HAP-1 (cell line): ENCODE results near the gene ZNRF3.

Experiments used
- DNase-seq, 2 experiments: peaks; one replicate each; pipeline ENCODE4 v3.0.0-alpha.2; 2016 to 2020; ENCODE audit warnings: low spot score in 2 of 2
- H3K27me3 ChIP-seq: fragments of 250-450 bp; sonication (Bioruptor Pico); 2 replicates; pipeline ENCODE4 v1.5.1; 2020; ENCODE audit warnings: low read depth, mild to moderate bottlenecking, moderate library complexity
- H3K36me3 ChIP-seq: fragments of 250-450 bp; sonication (Bioruptor Pico); replicated peaks from 2 replicates; pipeline ENCODE4 v1.5.1; 2020; ENCODE audit warnings: mild to moderate bottlenecking
- H3K4me1 ChIP-seq: fragments of 250-450 bp; sonication (Bioruptor Pico); 2 replicates; pipeline ENCODE4 v1.5.1; 2020; ENCODE audit warnings: mild to moderate bottlenecking
- H3K4me3 ChIP-seq: fragments of 250-450 bp; sonication (Bioruptor Pico); 2 replicates; pipeline ENCODE4 v1.5.1; 2020; ENCODE audit warnings: mild to moderate bottlenecking, moderate library complexity
- H3K9me3 ChIP-seq: fragments of 250-450 bp; sonication (Bioruptor Pico); 2 replicates; pipeline ENCODE4 v1.5.1; 2020; ENCODE audit warnings: mild to moderate bottlenecking, moderate library complexity
- in situ Hi-C: fragments of 300-500 bp; cut with MboI; formaldehyde crosslinking; loops from 3 replicates; pipeline ENCODE4 v1.14.3; 2020; ENCODE audit warnings: low sequenced_read_pairs, inconsistent platforms, mixed read lengths

ZNRF3 gene

GRCh38 chr22:28950617-28951411 is 67.4 kb downstream of the ZNRF3 start:
- peaks cover 48% of the 10 kb centered on the region for H3K4me1 ChIP-seq
- no peaks in the 10 kb centered on the region for H3K9me3 ChIP-seq
- DNase-seq: peak in 1 of 2 experiments; percentile 25
- H3K27me3 ChIP-seq: no peaks in the 10 kb centered on the region
- H3K4me3 ChIP-seq: no peak overlapping the region
- H3K36me3 ChIP-seq: no peaks in the 10 kb centered on the region
- in situ Hi-C loops: no loop called here

DNA sequence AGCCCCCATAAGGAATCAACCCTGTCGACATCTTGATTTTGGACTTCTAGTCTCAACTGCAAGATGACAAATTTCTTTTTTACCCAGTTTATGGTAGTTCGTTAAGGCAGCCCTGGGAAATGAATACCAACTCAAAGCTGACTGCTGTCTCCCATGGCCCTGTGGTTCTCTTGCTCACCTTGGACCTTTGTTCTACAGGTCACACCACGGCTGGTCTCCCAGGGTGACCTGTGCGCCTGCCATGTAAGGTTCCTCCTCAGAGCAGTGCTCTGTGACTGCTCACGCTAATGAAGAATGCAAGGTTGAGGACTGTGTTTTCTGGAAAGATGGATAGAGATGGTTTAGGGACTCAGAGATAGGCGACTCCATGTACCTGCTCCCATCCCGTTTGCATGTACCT is 68.2 kb downstream of the ZNRF3 start:
- Histone ChIP-seq H3K36me3 (no peaks in the 10 kb centered on the region), H3K9me3 (no peaks in the 10 kb centered on the region), H3K27me3 (no peaks in the 10 kb centered on the region), H3K4me3 (no peak overlapping the region), H3K4me1 (peaks cover 50% of the 10 kb centered on the region)
- in situ Hi-C loops: no loop called here
- no peak for DNase-seq

GRCh38 chr22:28951969-28952521 is 68.7 kb downstream of the ZNRF3 start:
- peak; percentile 88 to 89 for DNase-seq
- in situ Hi-C loops: no loop called here
- Histone ChIP-seq H3K27me3 (no peaks in the 10 kb centered on the region), H3K4me1 (peaks cover 55% of the 10 kb centered on the region), H3K4me3 (no peak overlapping the region), H3K36me3 (no peaks in the 10 kb centered on the region), H3K9me3 (no peaks in the 10 kb centered on the region)

DNA sequence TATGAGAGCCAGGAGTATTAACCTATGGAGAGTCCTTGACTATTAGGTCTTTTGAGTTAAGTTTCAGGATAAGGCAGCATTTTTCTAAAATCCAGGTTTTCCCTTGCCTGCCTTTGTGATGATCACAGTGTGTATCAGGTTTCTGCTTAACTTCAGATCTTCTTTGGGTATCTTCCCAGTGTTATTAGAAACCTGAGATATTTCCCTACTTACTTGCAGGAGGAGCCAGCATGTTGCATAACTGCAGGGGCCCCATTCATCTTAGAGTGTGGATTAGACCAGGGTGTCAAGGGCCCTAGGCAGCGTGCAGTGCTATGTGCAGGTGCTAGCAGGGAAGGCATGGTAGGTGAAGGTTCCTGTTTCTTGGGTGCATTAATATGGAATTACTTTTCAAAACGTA is 69.5 kb downstream of the ZNRF3 start:
- H3K36me3 ChIP-seq: no peaks in the 10 kb centered on the region
- H3K4me3 ChIP-seq: no peak overlapping the region
- peak in 1 of 2 experiments; percentile 78 for DNase-seq
- H3K4me1 ChIP-seq: peaks cover 55% of the 10 kb centered on the region
- no peaks in the 10 kb centered on the region for H3K9me3 ChIP-seq
- H3K27me3 ChIP-seq: no peaks in the 10 kb centered on the region
- in situ Hi-C loops: no loop called here

DNA sequence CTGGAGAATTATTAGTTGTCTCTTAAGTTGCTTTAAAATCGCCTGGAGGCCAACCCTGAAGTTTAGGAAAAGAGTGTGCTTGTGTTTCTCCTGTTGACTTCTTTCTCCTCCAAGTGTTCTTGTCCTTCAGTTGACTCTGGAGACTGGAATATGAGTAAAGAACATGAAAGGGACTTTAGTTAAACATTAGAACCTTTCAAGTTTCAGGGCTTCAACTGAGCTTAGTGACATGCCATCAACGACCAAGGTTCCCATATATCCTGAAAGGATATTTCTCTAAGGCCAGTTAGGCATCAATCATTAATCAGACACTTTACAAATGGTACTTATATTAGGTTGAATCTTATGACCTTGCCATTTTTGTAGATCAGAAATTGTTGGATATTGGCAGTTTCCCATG is 70.0 kb downstream of the ZNRF3 start:
- Histone ChIP-seq H3K9me3 (no peaks in the 10 kb centered on the region), H3K4me1 (peaks cover 55% of the 10 kb centered on the region), H3K27me3 (no peaks in the 10 kb centered on the region), H3K4me3 (no peak overlapping the region), H3K36me3 (no peaks in the 10 kb centered on the region)
- DNase-seq: no peak
- in situ Hi-C loops: no loop called here

- in situ Hi-C loops: no loop called here
- peaks cover 53% of the 10 kb centered on the region for H3K4me1 ChIP-seq
- DNase-seq: no peak
- no peak overlapping the region for H3K4me3 ChIP-seq
- H3K36me3 ChIP-seq: no peaks in the 10 kb centered on the region
- H3K27me3 ChIP-seq: no peaks in the 10 kb centered on the region
- H3K9me3 ChIP-seq: no peaks in the 10 kb centered on the region
Measured at GRCh38 chr22:28953976-28954880, 70.9 kb downstream of the ZNRF3 start.

DNA sequence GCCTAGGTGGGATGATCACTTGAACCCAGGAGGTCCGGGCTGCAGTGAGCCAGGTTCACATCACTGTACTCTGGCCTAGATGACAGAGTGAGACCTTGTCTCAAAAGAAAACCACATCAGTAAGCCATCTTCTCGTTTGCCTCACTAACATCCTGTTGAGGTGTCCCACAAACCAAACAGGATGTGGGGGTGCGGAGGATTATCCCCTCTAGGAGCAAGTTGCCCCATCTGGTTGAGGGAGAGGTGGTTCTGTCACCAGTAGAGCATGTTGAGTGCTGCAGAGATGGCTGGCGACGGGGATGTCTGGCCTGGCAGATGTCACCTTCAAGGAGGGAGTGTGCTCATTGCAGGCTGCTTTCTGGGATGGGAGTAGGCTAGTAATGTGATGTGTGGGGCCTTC is 72.4 kb downstream of the ZNRF3 start:
- H3K4me3 ChIP-seq: no peak overlapping the region
- no peaks in the 10 kb centered on the region for H3K9me3 ChIP-seq
- H3K36me3 ChIP-seq: no peaks in the 10 kb centered on the region
- no peaks in the 10 kb centered on the region for H3K27me3 ChIP-seq
- no peak for DNase-seq
- peaks cover 37% of the 10 kb centered on the region for H3K4me1 ChIP-seq
- in situ Hi-C loops: no loop called here

- in situ Hi-C loops: no loop called here
- Histone ChIP-seq H3K4me1 (peaks cover 30% of the 10 kb centered on the region), H3K27me3 (no peaks in the 10 kb centered on the region), H3K36me3 (no peaks in the 10 kb centered on the region), H3K9me3 (no peaks in the 10 kb centered on the region), H3K4me3 (no peak overlapping the region)
- no peak for DNase-seq
Measured at GRCh38 chr22:28956506-28956905, 73.1 kb downstream of the ZNRF3 start.

DNA sequence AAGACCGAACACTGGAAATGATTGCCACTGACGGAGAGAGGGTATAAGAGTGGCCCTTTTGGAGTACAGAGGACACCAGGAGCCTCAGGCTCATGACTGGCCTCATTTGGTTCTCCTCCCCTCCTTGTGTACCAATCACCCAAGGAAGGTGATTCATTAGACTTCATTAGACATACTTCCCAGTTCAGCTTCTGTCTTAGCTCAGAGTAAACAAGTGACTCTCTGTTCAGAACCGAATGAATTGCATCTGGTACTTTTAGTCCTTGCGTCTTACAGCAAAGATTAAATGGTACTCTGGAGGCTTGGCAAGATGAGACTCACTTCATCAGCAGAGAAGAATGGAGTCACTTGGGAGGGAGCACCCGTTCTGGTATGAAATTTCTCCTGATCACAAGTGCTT is 75.2 kb downstream of the ZNRF3 start:
- no peak for DNase-seq
- Histone ChIP-seq H3K4me3 (no peak overlapping the region), H3K36me3 (no peaks in the 10 kb centered on the region), H3K27me3 (no peaks in the 10 kb centered on the region), H3K9me3 (no peaks in the 10 kb centered on the region), H3K4me1 (peaks cover 12% of the 10 kb centered on the region)
- in situ Hi-C loops: no loop called here

DNA sequence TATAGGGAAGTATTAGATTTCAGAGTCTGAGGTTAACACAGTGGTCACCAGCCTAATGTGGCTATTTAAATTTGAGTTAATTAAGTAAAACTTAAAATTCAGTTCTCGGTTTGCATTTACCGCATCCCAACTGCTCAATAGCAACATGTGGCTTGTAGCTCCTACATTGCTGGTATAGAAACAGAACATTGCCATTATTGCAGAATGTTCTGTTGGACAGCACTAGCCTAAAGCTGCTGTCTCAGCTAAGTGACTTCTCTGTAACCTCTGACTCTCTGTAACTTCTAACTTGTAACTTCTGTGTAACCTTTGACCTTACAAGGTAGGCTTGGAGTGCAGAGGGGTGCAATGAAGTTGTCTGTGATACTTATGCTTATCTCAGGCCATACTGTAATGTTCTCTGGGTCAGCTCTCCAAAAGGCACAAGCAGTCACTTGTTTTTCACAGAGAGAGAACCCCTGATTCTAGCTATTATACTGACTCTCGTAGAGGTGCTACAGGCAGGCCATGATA is 78.7 kb downstream of the ZNRF3 start:
- in situ Hi-C loops: no loop called here
- H3K4me1 ChIP-seq: peaks cover 7% of the 10 kb centered on the region
- no peaks in the 10 kb centered on the region for H3K9me3 ChIP-seq
- no peak overlapping the region for H3K4me3 ChIP-seq
- no peaks in the 10 kb centered on the region for H3K27me3 ChIP-seq
- H3K36me3 ChIP-seq: no peaks in the 10 kb centered on the region; the same call in 1 of the 2 replicates
- no peak for DNase-seq

DNA sequence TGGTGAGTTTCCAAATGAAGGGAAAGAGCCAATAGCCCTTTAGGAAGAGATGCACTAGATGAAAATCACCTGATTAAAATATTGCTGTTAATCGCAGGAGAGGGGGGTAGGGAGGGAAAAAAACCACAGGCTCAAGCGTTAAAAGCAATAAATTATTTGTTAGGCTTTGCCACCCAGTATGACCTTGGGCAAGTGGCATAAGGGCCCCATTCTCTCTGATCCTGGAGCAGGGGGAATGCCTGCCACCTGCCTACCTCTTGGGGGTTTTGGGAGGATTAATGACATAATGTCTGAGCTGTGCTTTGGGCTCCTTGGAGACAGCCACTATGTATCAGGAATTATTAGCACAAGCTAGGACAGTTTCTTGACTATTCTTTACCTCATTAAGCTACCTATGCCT is 80.0 kb downstream of the ZNRF3 start:
- Histone ChIP-seq H3K27me3 (no peaks in the 10 kb centered on the region), H3K4me3 (no peak overlapping the region), H3K4me1 (peaks cover 7% of the 10 kb centered on the region), H3K9me3 (no peaks in the 10 kb centered on the region), H3K36me3 (no peaks in the 10 kb centered on the region; the same call in 1 of the 2 replicates)
- DNase-seq: no peak
- in situ Hi-C loops: no loop called here

- no peaks in the 10 kb centered on the region for H3K27me3 ChIP-seq
- H3K4me1 ChIP-seq: peaks cover 7% of the 10 kb centered on the region
- in situ Hi-C loops: no loop called here
- H3K9me3 ChIP-seq: no peaks in the 10 kb centered on the region
- no peak for DNase-seq
- H3K4me3 ChIP-seq: no peak overlapping the region
- H3K36me3 ChIP-seq: no peaks in the 10 kb centered on the region; the same call in 1 of the 2 replicates
Measured at GRCh38 chr22:28967163-28967665, 83.8 kb downstream of the ZNRF3 start.

DNA sequence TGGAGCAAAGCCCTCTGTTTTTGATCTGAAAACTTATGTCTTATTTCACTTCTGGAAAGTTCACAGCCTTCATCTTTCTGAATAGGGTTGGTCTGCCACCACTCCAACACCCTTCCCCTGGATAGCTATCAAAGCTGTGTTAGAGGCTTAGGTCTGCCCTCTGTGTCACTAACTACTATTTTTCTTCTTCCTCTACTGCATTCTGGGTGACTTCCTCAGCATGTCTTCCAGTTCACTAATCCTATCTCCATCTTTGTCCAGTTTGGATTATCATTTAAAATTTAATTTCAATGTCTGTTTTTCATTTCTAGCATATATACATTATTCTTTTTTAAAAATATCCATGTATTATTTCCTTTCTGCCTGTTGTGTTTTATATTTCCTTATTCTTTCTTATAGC is 84.6 kb downstream of the ZNRF3 start:
- H3K9me3 ChIP-seq: no peaks in the 10 kb centered on the region
- in situ Hi-C loops: no loop called here
- H3K4me3 ChIP-seq: no peak overlapping the region
- H3K27me3 ChIP-seq: no peaks in the 10 kb centered on the region
- peaks cover 7% of the 10 kb centered on the region for H3K4me1 ChIP-seq
- no peak for DNase-seq
- H3K36me3 ChIP-seq: no peaks in the 10 kb centered on the region; the same call in 1 of the 2 replicates
